WTC11 (cell line): ENCODE results near the gene CTXN1. TPM values are rescaled to one million over a fixed set of nuclear protein-coding genes. Genes with fewer than 3 reads are reported as not detected.
"Not testable (repeated sequence)": the region's sequence is repeated elsewhere in the genome, so short reads cannot be mapped to it uniquely, and the experiment has no call there.

Source experiments
- ATAC-seq: fragments of 200-7000 bp; cut with Tn5 transposase; 2 replicates; pipeline ENCODE4 v1.10.0; 2021; ENCODE audit warnings: mild to moderate bottlenecking, moderate library complexity
- CTCF ChIA-PET: fragments of 300-600 bp; sonication (Branson Sonifier 250); formaldehyde crosslinking; loops from one replicate; lab custom pipeline; 2021; ENCODE audit warnings: antibody characterized with exemption; lab: Charles Lee
- POLR2A ChIA-PET: fragments of 350-600 bp; sonication (Branson Sonifier 250); formaldehyde crosslinking; loops from one replicate; lab custom pipeline; 2021; ENCODE audit warnings: antibody characterized with exemption; lab: Charles Lee
- DNase-seq: peaks from one replicate; pipeline ENCODE4 v3.0.0; 2021; ENCODE audit warnings: low spot score
- H3K27ac Mint-ChIP-seq: 2 replicates; pipeline ENCODE4 v1.8.0; 2021; ENCODE audit warnings: mixed read lengths
- H3K27me3 Mint-ChIP-seq: 2 replicates; pipeline ENCODE4 v1.8.0; 2021; ENCODE audit warnings: low read depth, mild to moderate bottlenecking, moderate library complexity, mixed read lengths
- H3K36me3 Mint-ChIP-seq: 2 replicates; pipeline ENCODE4 v1.8.0; 2021; ENCODE audit warnings: mixed read lengths
- H3K4me1 Mint-ChIP-seq: 2 replicates; pipeline ENCODE4 v1.8.0; 2022; ENCODE audit warnings: mixed read lengths
- H3K4me3 Mint-ChIP-seq: 2 replicates; pipeline ENCODE4 v1.8.0; 2021; ENCODE audit warnings: mild to moderate bottlenecking, moderate library complexity, mixed read lengths
- H3K9me3 Mint-ChIP-seq: 2 replicates; pipeline ENCODE4 v1.8.0; 2021; ENCODE audit warnings: mixed read lengths
- AR ChIP-seq: fragments of 250-450 bp; sonication (Bioruptor Pico); IDR thresholded peaks from 2 replicates; pipeline ENCODE4 v1.9.0; 2021; ENCODE audit warnings: mild to moderate bottlenecking
- CREB1 ChIP-seq: sonication (generic); formaldehyde crosslinking; IDR thresholded peaks from 2 replicates; pipeline ENCODE4 v1.8.0; 2023; ENCODE audit warnings: mild to moderate bottlenecking, missing genetic modification reagents
- ELF4 ChIP-seq: sonication (generic); formaldehyde crosslinking; IDR thresholded peaks from 2 replicates; pipeline ENCODE4 v1.8.1; 2022; ENCODE audit warnings: low read depth, mild to moderate bottlenecking, moderate library complexity, missing genetic modification reagents
- EMX1 ChIP-seq: fragments of 250-450 bp; sonication (Bioruptor Pico); IDR thresholded peaks from 2 replicates; pipeline ENCODE4 v1.8.0; 2021; ENCODE audit warnings: mild to moderate bottlenecking
- KAT7 ChIP-seq: sonication (generic); formaldehyde crosslinking; IDR thresholded peaks from 2 replicates; pipeline ENCODE4 v1.8.1; 2023; ENCODE audit warnings: missing genetic modification reagents, mild to moderate bottlenecking, borderline replicate concordance
- MXD4 ChIP-seq: fragments of 250-450 bp; sonication (Bioruptor Pico); IDR thresholded peaks from 2 replicates; pipeline ENCODE4 v1.8.0; 2021; ENCODE audit warnings: mild to moderate bottlenecking, moderate library complexity, borderline replicate concordance
- NR2C2 ChIP-seq: sonication (generic); formaldehyde crosslinking; IDR thresholded peaks from 2 replicates; pipeline ENCODE4 v1.8.0; 2022; ENCODE audit warnings: mild to moderate bottlenecking, missing genetic modification reagents
- NR3C1 ChIP-seq: sonication (generic); formaldehyde crosslinking; conservative IDR thresholded peaks from 2 replicates; pipeline ENCODE4 v1.8.1; 2023; ENCODE audit warnings: low read depth, mild to moderate bottlenecking, missing genetic modification reagents
- PRRX2 ChIP-seq: fragments of 250-450 bp; sonication (Bioruptor Pico); IDR thresholded peaks from 2 replicates; pipeline ENCODE4 v1.8.0; 2021; ENCODE audit warnings: mild to moderate bottlenecking
- TCF7 ChIP-seq: sonication (generic); formaldehyde crosslinking; IDR thresholded peaks from 2 replicates; pipeline ENCODE4 v1.8.0; 2022; ENCODE audit warnings: mild to moderate bottlenecking, low read depth, missing genetic modification reagents, moderate library complexity
- ZNF121 ChIP-seq: sonication (generic); formaldehyde crosslinking; IDR thresholded peaks from 2 replicates; pipeline ENCODE4 v1.8.0; 2023; ENCODE audit warnings: missing genetic modification reagents
- total RNA-seq: library from RNA; stranded (reverse); gene quantifications from 3 replicates; pipeline ENCODE4 v1.2.3, GENCODE V29; 2021
- TF ChIP-seq, protein P1 (sequence below): fragments of 250-450 bp; sonication (Bioruptor Pico); IDR thresholded peaks from 2 replicates; pipeline ENCODE4 v1.9.0; 2021; ENCODE audit warnings: moderate library complexity, mild to moderate bottlenecking, inconsistent platforms, borderline replicate concordance
- TF ChIP-seq, protein P2 (sequence below): sonication (generic); formaldehyde crosslinking; IDR thresholded peaks from 2 replicates; pipeline ENCODE4 v1.8.1; 2023; ENCODE audit warnings: mild to moderate bottlenecking, missing genetic modification reagents, moderate library complexity
- TF ChIP-seq, protein P3 (sequence below): sonication (generic); formaldehyde crosslinking; IDR thresholded peaks from 2 replicates; pipeline ENCODE4 v1.8.0; 2022; ENCODE audit warnings: mild to moderate bottlenecking, missing genetic modification reagents
- TF ChIP-seq, protein P4 (sequence below): sonication (generic); formaldehyde crosslinking; IDR thresholded peaks from 2 replicates; pipeline ENCODE4 v1.8.0; 2023; ENCODE audit warnings: missing genetic modification reagents
- TF ChIP-seq, protein P5 (sequence below): fragments of 250-450 bp; sonication (Bioruptor Pico); IDR thresholded peaks from 2 replicates; pipeline ENCODE4 v1.9.0; 2021; ENCODE audit warnings: mild to moderate bottlenecking
- TF ChIP-seq, protein P6 (sequence below): sonication (generic); formaldehyde crosslinking; conservative IDR thresholded peaks from 2 replicates; pipeline ENCODE4 v1.8.1; 2022; ENCODE audit warnings: mild to moderate bottlenecking, missing genetic modification reagents

The CTXN1 gene
- total RNA-seq, 1 experiment from 2014 or later: 48.2 TPM

DNA sequence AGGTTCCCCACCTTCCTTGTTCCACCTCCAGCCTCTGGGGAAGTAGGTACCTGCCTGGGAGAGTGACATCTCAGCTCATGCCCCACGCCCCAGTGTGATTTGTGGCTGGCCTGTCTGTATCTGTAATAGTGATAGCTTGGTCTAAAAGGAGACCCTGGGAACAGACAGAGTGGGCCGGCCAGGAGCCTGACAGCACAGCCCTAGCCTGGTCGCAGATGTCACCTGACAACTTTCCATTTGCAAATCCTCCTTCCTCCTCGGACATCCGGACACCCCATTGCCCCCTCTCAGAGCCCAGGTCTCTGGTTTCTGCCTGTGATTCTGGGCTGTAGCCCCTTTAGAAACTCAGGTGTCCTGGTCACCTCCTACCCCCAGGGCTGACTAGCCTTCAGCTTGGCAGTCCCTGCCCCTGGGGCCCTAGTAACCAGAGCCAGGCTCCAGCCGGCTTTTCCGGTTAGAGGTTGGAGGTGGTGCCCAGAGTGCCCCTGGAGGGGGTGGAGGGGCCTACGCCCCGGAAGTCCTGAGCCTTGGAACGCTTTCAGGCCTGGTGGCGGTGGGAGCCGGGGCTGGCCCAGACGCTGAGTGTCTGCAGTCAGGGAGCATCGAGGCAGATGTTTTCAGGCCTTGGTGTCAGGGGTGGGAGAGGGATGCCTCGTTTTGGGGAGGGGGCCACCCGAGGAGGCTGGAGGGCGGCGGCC is 31.2 kb downstream of the CTXN1 start:
- POLR2A ChIA-PET: no interaction called here
- no peak for TF ChIP-seq ELF4
- no peak for TF ChIP-seq AR

GRCh38 chr19:7893362-7894101 is 32.4 kb downstream of the CTXN1 start:
- H3K27ac Mint-ChIP-seq, H3K4me1 Mint-ChIP-seq, H3K4me3 Mint-ChIP-seq, DNase-seq, H3K36me3 Mint-ChIP-seq, ATAC-seq, H3K9me3 Mint-ChIP-seq: not testable (repeated sequence)
- CTCF ChIA-PET: interaction anchor here (0.9 kb wide), 1 partner anchor 25 kb away, joined by 4 read pairs; no protein-coding TSS in a partner anchor
- POLR2A ChIA-PET: interaction anchor here (0.7 kb wide), 1 partner anchor 356 kb away, joined by 3 read pairs; no protein-coding TSS in a partner anchor
- H3K27me3 Mint-ChIP-seq: peaks cover 29% of the 10 kb centered on the region

More for the DNA sequence above, 31.2 kb downstream of the CTXN1 start:
- Mint-ChIP-seq H3K27me3 (peaks cover 17% of the 10 kb centered on the region), H3K4me3 (no peak overlapping the region), H3K9me3 (no peaks in the 10 kb centered on the region), H3K27ac (peak overlapping the region; percentile 57; the same call in 1 of the 2 replicates), H3K4me1 (peaks cover 3% of the 10 kb centered on the region; the same call in 1 of the 2 replicates), H3K36me3 (no peaks in the 10 kb centered on the region)
- DNase-seq (no peak), ATAC-seq (peak; percentile 76)
- CTCF ChIA-PET: interaction anchor here (0.9 kb wide), 1 partner anchor 26 kb away, joined by 4 read pairs; no protein-coding TSS in a partner anchor

GRCh38 chr19:7888826-7889217 is 37.1 kb downstream of the CTXN1 start:
- H3K36me3 Mint-ChIP-seq: no peaks in the 10 kb centered on the region
- no peak; the same call in 1 of the 2 replicates for ATAC-seq
- ChIA-PET POLR2A (interaction anchor here (0.5 to 2.3 kb wide), 3 partner anchors 11 to 28 kb away, joined by 3 to 6 read pairs (median 3); partner anchors contain the start of gene MAP2K7), CTCF (interaction anchor here (0.6 to 4.7 kb wide), 13 partner anchors 11 to 338 kb away, joined by 3 to 30 read pairs (median 6); partner anchors contain the start of genes MAP2K7, SNAPC2 and TGFBR3L)
- no peaks in the 10 kb centered on the region for H3K9me3 Mint-ChIP-seq
- H3K27ac Mint-ChIP-seq: no peak overlapping the region
- H3K4me3 Mint-ChIP-seq: peak overlapping the region; percentile 65
- no peak for DNase-seq
- H3K27me3 Mint-ChIP-seq: peaks cover 56% of the 10 kb centered on the region
- TF ChIP-seq MXD4 (CRISPR knock-in tag): no peak
- no peak for TF ChIP-seq PRRX2 (CRISPR knock-in tag)
- no peak for TF ChIP-seq NR2C2
- no peak for TF ChIP-seq EMX1 (CRISPR knock-in tag)
- TF ChIP-seq, all 79 proteins: peak for 0
- peaks cover 3% of the 10 kb centered on the region for H3K4me1 Mint-ChIP-seq

GRCh38 chr19:7888145-7888825 is 37.6 kb downstream of the CTXN1 start, which contains the start of gene LRRC8E:
Gene LRRC8E, plus strand, starts transcription at chr19:7888510. Its CDS starts 7,094 bp downstream, at chr19:7895604.
- Mint-ChIP-seq H3K36me3 (no peaks in the 10 kb centered on the region), H3K4me3 (peak within 1 kb of the TSS; percentile 65), H3K27me3 (peaks cover 56% of the 10 kb centered on the region), H3K27ac (no peak within 1 kb of the TSS), H3K9me3 (no peaks in the 10 kb centered on the region), H3K4me1 (peaks cover 3% of the 10 kb centered on the region)
- peak; percentile 87 for DNase-seq
- ChIA-PET CTCF (interaction anchor here (0.6 to 4.7 kb wide), 16 partner anchors 12 to 338 kb away, joined by 3 to 30 read pairs (median 4); partner anchors contain the start of genes MAP2K7, SNAPC2 and TGFBR3L), POLR2A (interaction anchor here (0.5 to 2.3 kb wide), 4 partner anchors 11 to 27 kb away, joined by 3 to 6 read pairs (median 4); partner anchors contain the start of gene MAP2K7)
- peak; percentile 97 for ATAC-seq
- TF ChIP-seq, protein P1, sequence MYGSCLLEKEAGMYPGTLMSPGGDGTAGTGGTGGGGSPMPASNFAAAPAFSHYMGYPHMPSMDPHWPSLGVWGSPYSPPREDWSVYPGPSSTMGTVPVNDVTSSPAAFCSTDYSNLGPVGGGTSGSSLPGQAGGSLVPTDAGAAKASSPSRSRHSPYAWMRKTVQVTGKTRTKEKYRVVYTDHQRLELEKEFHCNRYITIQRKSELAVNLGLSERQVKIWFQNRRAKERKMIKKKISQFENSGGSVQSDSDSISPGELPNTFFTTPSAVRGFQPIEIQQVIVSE (CRISPR knock-in tag): no peak
- TF ChIP-seq NR3C1 (CRISPR knock-in tag) (no peak), ZNF121 (CRISPR knock-in tag) (no peak), KAT7 (CRISPR knock-in tag) (no peak), NR2C2 (no peak), TCF7 (CRISPR knock-in tag) (no peak), CREB1 (CRISPR knock-in tag) (no peak)
- TF ChIP-seq, protein P2, sequence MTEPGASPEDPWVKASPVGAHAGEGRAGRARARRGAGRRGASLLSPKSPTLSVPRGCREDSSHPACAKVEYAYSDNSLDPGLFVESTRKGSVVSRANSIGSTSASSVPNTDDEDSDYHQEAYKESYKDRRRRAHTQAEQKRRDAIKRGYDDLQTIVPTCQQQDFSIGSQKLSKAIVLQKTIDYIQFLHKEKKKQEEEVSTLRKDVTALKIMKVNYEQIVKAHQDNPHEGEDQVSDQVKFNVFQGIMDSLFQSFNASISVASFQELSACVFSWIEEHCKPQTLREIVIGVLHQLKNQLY (CRISPR knock-in tag): no peak
- TF ChIP-seq, protein P3, sequence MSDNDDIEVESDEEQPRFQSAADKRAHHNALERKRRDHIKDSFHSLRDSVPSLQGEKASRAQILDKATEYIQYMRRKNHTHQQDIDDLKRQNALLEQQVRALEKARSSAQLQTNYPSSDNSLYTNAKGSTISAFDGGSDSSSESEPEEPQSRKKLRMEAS: no peak
- TF ChIP-seq, protein P4, sequence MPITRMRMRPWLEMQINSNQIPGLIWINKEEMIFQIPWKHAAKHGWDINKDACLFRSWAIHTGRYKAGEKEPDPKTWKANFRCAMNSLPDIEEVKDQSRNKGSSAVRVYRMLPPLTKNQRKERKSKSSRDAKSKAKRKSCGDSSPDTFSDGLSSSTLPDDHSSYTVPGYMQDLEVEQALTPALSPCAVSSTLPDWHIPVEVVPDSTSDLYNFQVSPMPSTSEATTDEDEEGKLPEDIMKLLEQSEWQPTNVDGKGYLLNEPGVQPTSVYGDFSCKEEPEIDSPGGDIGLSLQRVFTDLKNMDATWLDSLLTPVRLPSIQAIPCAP (CRISPR knock-in tag): no peak
- TF ChIP-seq, protein P5, sequence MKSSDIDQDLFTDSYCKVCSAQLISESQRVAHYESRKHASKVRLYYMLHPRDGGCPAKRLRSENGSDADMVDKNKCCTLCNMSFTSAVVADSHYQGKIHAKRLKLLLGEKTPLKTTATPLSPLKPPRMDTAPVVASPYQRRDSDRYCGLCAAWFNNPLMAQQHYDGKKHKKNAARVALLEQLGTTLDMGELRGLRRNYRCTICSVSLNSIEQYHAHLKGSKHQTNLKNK (CRISPR knock-in tag): no peak
- TF ChIP-seq, protein P6, sequence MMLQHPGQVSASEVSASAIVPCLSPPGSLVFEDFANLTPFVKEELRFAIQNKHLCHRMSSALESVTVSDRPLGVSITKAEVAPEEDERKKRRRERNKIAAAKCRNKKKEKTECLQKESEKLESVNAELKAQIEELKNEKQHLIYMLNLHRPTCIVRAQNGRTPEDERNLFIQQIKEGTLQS (CRISPR knock-in tag): no peak
